IMR-90 (cell line): ENCODE results near the gene WHRN. TPM values are rescaled to one million over a fixed set of nuclear protein-coding genes. Genes with fewer than 3 reads are reported as not detected.

Source experiments
- ATAC-seq: fragments of 200-7000 bp; cut with Tn5 transposase; 2 replicates; pipeline ENCODE4 v1.9.1; 2020; ENCODE audit warnings: low read depth, mild to moderate bottlenecking, moderate library complexity
- BruUV-seq: library from RNA; stranded (reverse); fragments of 400-500 nt; replicated peaks from 2 replicates; lab custom pipeline; 2021; lab: Mats Ljungman, UMichigan
- CTCF ChIA-PET: fragments of 300-600 bp; formaldehyde crosslinking; extraction: SDS; loops from one replicate; lab custom pipeline; 2021; ENCODE audit warnings: antibody characterized with exemption; lab: Yijun Ruan, JAX
- POLR2A ChIA-PET: fragments of 300-600 bp; sonication (Branson Sonifier 250); formaldehyde crosslinking; loops from one replicate; lab custom pipeline; 2022; ENCODE audit warnings: antibody characterized with exemption; ENCODE audit not compliant: unreplicated experiment; lab: Charles Lee
- DNase-seq: peaks from one replicate; pipeline ENCODE4 v3.0.0; 2013
- H2AFZ ChIP-seq: replicated peaks from 2 replicates; pipeline ENCODE3; 2013; ENCODE audit warnings: low read length, mild to moderate bottlenecking; ENCODE audit not compliant: poor library complexity
- H2AK5ac ChIP-seq: 2 replicates; pipeline ENCODE4 v1.6.1; 2013; ENCODE audit warnings: low read depth, low read length, inconsistent platforms
- H2AK9ac ChIP-seq: replicated peaks from 2 replicates; pipeline ENCODE3; 2013; ENCODE audit warnings: mild to moderate bottlenecking, low read depth, low read length, moderate library complexity; ENCODE audit not compliant: poor library complexity
- H2BK120ac ChIP-seq: 2 replicates; pipeline ENCODE4 v1.6.1; 2013; ENCODE audit warnings: low read depth, low read length, inconsistent platforms
- H2BK15ac ChIP-seq: 3 replicates; pipeline ENCODE4 v1.6.1; 2013; ENCODE audit warnings: low read depth, low read length, inconsistent platforms
- H2BK20ac ChIP-seq: 2 replicates; pipeline ENCODE4 v1.6.1; 2013; ENCODE audit warnings: low read depth, mild to moderate bottlenecking, inconsistent platforms, low read length, moderate library complexity
- H2BK5ac ChIP-seq: 2 replicates; pipeline ENCODE4 v1.6.1; 2013; ENCODE audit warnings: mild to moderate bottlenecking, low read depth, low read length, inconsistent platforms; ENCODE audit not compliant: poor library complexity, severe bottlenecking
- H3K14ac ChIP-seq: replicated peaks from 2 replicates; pipeline ENCODE4 v1.6.1; 2013; ENCODE audit warnings: low read depth, low read length, inconsistent platforms
- H3K18ac ChIP-seq: 2 replicates; pipeline ENCODE4 v1.6.1; 2013; ENCODE audit warnings: low read depth, low read length, control low read depth
- H3K23ac ChIP-seq: 2 replicates; pipeline ENCODE4 v1.6.1; 2013; ENCODE audit warnings: low read depth, low read length, inconsistent platforms
- H3K27ac ChIP-seq: 2 replicates; pipeline ENCODE4 v1.5.1; 2013; ENCODE audit warnings: mild to moderate bottlenecking, control low read depth, low read length; ENCODE audit not compliant: insufficient read depth
- H3K27me3 ChIP-seq: 2 replicates; pipeline ENCODE4 v1.6.1; 2013; ENCODE audit warnings: low read length; ENCODE audit not compliant: control insufficient read depth, insufficient read depth
- H3K36me3 ChIP-seq: 2 replicates; pipeline ENCODE4 v1.6.1; 2013; ENCODE audit warnings: low read length, mixed read lengths; ENCODE audit not compliant: control insufficient read depth, insufficient read depth
- H3K4ac ChIP-seq: 2 replicates; pipeline ENCODE4 v1.6.1; 2013; ENCODE audit warnings: low read depth, low read length, inconsistent platforms
- H3K4me1 ChIP-seq: 2 replicates; pipeline ENCODE4 v1.6.1; 2013; ENCODE audit warnings: low read length, mixed read lengths; ENCODE audit not compliant: control insufficient read depth, insufficient read depth
- H3K4me2 ChIP-seq: 2 replicates; pipeline ENCODE4 v1.6.1; 2013; ENCODE audit warnings: low read depth, mild to moderate bottlenecking, control low read depth, low read length, moderate library complexity
- H3K4me3 ChIP-seq: 2 replicates; pipeline ENCODE4 v1.5.1; 2013; ENCODE audit warnings: low read depth, mild to moderate bottlenecking, control low read depth, low read length, moderate library complexity; ENCODE audit not compliant: insufficient read depth
- H3K56ac ChIP-seq: 2 replicates; pipeline ENCODE4 v1.6.1; 2013; ENCODE audit warnings: low read length, inconsistent platforms; ENCODE audit not compliant: insufficient read depth; ENCODE audit errors: extremely low read depth
- H3K79me1 ChIP-seq, 2 experiments: 2 replicates each; pipeline ENCODE4 v1.6.1; 2013; ENCODE audit warnings: low read length in 2 of 2, inconsistent platforms in 1 of 2, low read depth in 1 of 2
- H3K9ac ChIP-seq: 2 replicates; pipeline ENCODE4 v1.6.1; 2013; ENCODE audit warnings: low read depth, low read length, control low read depth
- H3K9me1 ChIP-seq: 2 replicates; pipeline ENCODE4 v1.6.1; 2013; ENCODE audit warnings: low read length, inconsistent platforms; ENCODE audit not compliant: insufficient read depth
- H3K9me3 ChIP-seq: 2 replicates; pipeline ENCODE4 v1.6.1; 2013; ENCODE audit warnings: low read length; ENCODE audit not compliant: control insufficient read depth, insufficient read depth
- H4K20me1 ChIP-seq: 2 replicates; pipeline ENCODE4 v1.6.1; 2013; ENCODE audit warnings: low read length, inconsistent platforms; ENCODE audit not compliant: insufficient read depth
- H4K5ac ChIP-seq: 2 replicates; pipeline ENCODE4 v1.6.1; 2013; ENCODE audit warnings: mild to moderate bottlenecking, low read depth, low read length, control low read depth
- H4K8ac ChIP-seq, 2 experiments: 2 replicates each; pipeline ENCODE4 v1.6.1; 2013; ENCODE audit warnings: low read depth in 2 of 2, low read length in 2 of 2, control low read depth in 1 of 2, inconsistent platforms in 1 of 2
- H4K91ac ChIP-seq: 2 replicates; pipeline ENCODE4 v1.6.1; 2013; ENCODE audit warnings: low read depth, low read length, inconsistent platforms; ENCODE audit not compliant: insufficient read depth
- MAFK ChIP-seq: IDR thresholded peaks from 2 replicates; pipeline ENCODE4 v1.6.1; 2012; ENCODE audit warnings: low read depth, low read length, improper control_type of control experiment
- RAD21 ChIP-seq: IDR thresholded peaks from 2 replicates; pipeline ENCODE4 v1.6.1; 2012; ENCODE audit warnings: low read length, improper control_type of control experiment
- RCOR1 ChIP-seq: IDR thresholded peaks from 2 replicates; pipeline ENCODE4 v1.6.1; 2012; ENCODE audit warnings: mild to moderate bottlenecking, low read length, improper control_type of control experiment; ENCODE audit not compliant: insufficient replicate concordance
- USF2 ChIP-seq: fragments of 150-350 bp; IDR thresholded peaks from 2 replicates; pipeline ENCODE4 v1.6.1; 2017; ENCODE audit warnings: mild to moderate bottlenecking, antibody characterized with exemption, low read length, low read depth
- WGBS, 2 experiments: methylation state at CpG; one replicate each; pipeline versions ENCODE4 v1.1.5 to v1.1.7; 2013; ENCODE audit warnings: missing lambda C conversion rate in 2 of 2; ENCODE audit not compliant: insufficient read length in 1 of 2; ENCODE audit errors: extremely low coverage in 2 of 2; 5-methylcytosine and 5-hydroxymethylcytosine counted together
- dilution Hi-C: fragments of 300-500 bp; cut with HindIII; formaldehyde crosslinking; loops from one replicate; pipeline ENCODE4 v1.14.3; 2018; ENCODE audit warnings: low sequenced_read_pairs; ENCODE audit not compliant: unreplicated experiment
- in situ Hi-C: fragments of 300-500 bp; cut with MboI; formaldehyde crosslinking; loops from 3 replicates; pipeline ENCODE4 v1.14.3; 2019; ENCODE audit warnings: low sequenced_read_pairs, inconsistent platforms, mixed read lengths
- intact Hi-C: fragments of 100-400 bp; cut with micrococcal nuclease; formaldehyde crosslinking; loops from 2 replicates; pipeline ENCODE4 v1.10.0; 2022
- polyA plus RNA-seq, 3 experiments: library from polyadenylated mRNA; depleted of rRNA; stranded (reverse); fragments of >200 nt; gene quantifications; 2 replicates each; pipeline ENCODE4 v1.2.3, GENCODE V29; 2012; ENCODE audit warnings: low replicate concordance in 1 of 3
- total RNA-seq: library from RNA; depleted of rRNA; stranded (reverse); fragments of >200 nt; gene quantifications from 2 replicates; pipeline ENCODE4 v1.2.3, GENCODE V29; 2012

WHRN gene
- total and polyA plus RNA-seq, 2 of the 4 experiments (the other 2 are of a cell fraction) = 0.18 to 2.6 TPM

GRCh38 chr9:114429488-114429887 is 75.8 kb downstream of the WHRN start:
- no peak overlapping the region for H3K4me2 ChIP-seq
- H3K9me3 ChIP-seq = no peaks in the 10 kb centered on the region
- H3K23ac ChIP-seq = no peak overlapping the region
- intact Hi-C loops = no loop called here
- in situ Hi-C loops = loop anchor here (25.0 kb wide), 1 partner anchor 1083 kb away; no protein-coding TSS in a partner anchor
- H4K8ac ChIP-seq = no peak overlapping the region
- ChIA-PET CTCF (interaction anchor here (0.8 kb wide), 1 partner anchor 17 kb away, joined by 3 read pairs; no protein-coding TSS in a partner anchor), POLR2A (no interaction called here)
- H3K9ac ChIP-seq = no peak overlapping the region
- no peaks in the 10 kb centered on the region for H4K20me1 ChIP-seq
- H4K91ac ChIP-seq = no peak overlapping the region
- TF ChIP-seq RAD21 (no peak), RCOR1 (no peak), USF2 (no peak), MAFK (no peak)
- no peak overlapping the region for H2AK9ac ChIP-seq
- H3K36me3 ChIP-seq = no peaks in the 10 kb centered on the region
- no peak overlapping the region for H3K4ac ChIP-seq
- no peak overlapping the region for H4K5ac ChIP-seq
- no peaks in the 10 kb centered on the region for H3K79me1 ChIP-seq
- no peak for ATAC-seq
- no TSS peak for BruUV-seq
- no peaks in the 10 kb centered on the region for H3K9me1 ChIP-seq
- H3K56ac ChIP-seq = no peak overlapping the region
- H3K18ac ChIP-seq = no peak overlapping the region
- no peak overlapping the region for H2BK20ac ChIP-seq
- H2AK5ac ChIP-seq = no peak overlapping the region
- no peak overlapping the region for H3K27ac ChIP-seq
- WGBS, 2 experiments = 75% methylated on average over 3 of the region's 6 CpGs; no CpG with 5 or more reads in 1 of the 2 experiments
- dilution Hi-C loops = no loop called here
- no peak overlapping the region for H3K4me3 ChIP-seq
- no peak for DNase-seq
- no peak overlapping the region for H2BK5ac ChIP-seq
- H2BK120ac ChIP-seq = no peak overlapping the region
- no peak overlapping the region for H2AFZ ChIP-seq
- H3K27me3 ChIP-seq = peaks cover 24% of the 10 kb centered on the region
- H3K4me1 ChIP-seq = no peaks in the 10 kb centered on the region
- H2BK15ac ChIP-seq = no peak overlapping the region
- H3K14ac ChIP-seq = no peak overlapping the region
